Breast epithelium (tissue), 3 donors: Measurements from ENCODE around the gene SSR4.

Source experiments
- POLR2AphosphoS5 ChIP-seq, 3 donors: sonication (generic); formaldehyde crosslinking; IDR thresholded peaks; one replicate each; pipeline ENCODE4 v1.6.1; 2017; ENCODE audit warnings: antibody characterized with exemption in 3 of 3
- TF ChIP-seq, protein P1 (sequence below), 3 donors: fragments of 450-650 bp; IDR thresholded peaks; one replicate each; pipeline ENCODE4 v1.5.1; 2016 to 2017; ENCODE audit warnings: antibody characterized with exemption in 3 of 3, mild to moderate bottlenecking in 3 of 3, moderate library complexity in 3 of 3

DNA sequence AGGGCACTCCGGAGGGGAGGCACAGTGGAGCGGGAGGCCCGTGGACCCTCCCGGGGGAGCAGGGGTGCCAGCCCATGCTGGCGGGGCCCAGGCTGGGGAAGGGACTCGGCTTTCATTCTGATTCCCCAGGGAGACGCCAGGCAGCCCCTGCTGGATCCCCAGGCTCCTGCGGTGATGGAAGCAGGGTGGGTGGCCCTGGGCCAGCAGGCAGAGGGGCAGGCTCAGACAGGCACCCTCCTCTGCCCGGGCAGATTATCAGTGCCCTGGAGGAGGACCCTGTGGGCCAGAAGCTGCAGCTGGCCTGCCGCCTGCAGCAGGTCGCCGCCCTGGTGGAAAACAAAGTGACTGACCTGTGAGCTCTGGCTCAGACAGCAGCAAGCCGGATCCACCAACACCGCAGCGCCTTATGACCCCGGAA, 15.8 kb upstream of the SSR4 start:
- TF ChIP-seq, protein P1, sequence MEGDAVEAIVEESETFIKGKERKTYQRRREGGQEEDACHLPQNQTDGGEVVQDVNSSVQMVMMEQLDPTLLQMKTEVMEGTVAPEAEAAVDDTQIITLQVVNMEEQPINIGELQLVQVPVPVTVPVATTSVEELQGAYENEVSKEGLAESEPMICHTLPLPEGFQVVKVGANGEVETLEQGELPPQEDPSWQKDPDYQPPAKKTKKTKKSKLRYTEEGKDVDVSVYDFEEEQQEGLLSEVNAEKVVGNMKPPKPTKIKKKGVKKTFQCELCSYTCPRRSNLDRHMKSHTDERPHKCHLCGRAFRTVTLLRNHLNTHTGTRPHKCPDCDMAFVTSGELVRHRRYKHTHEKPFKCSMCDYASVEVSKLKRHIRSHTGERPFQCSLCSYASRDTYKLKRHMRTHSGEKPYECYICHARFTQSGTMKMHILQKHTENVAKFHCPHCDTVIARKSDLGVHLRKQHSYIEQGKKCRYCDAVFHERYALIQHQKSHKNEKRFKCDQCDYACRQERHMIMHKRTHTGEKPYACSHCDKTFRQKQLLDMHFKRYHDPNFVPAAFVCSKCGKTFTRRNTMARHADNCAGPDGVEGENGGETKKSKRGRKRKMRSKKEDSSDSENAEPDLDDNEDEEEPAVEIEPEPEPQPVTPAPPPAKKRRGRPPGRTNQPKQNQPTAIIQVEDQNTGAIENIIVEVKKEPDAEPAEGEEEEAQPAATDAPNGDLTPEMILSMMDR (IDR thresholded peaks at IDR 0.05) = no peak
- TF ChIP-seq POLR2AphosphoS5 (IDR thresholded peaks at IDR 0.05) = no peak
